Body of pancreas (tissue), 4 donors: ENCODE data around the gene ZBED5.

Experiments
- POLR2A ChIP-seq, 3 donors: fragments of 450-650 bp; IDR thresholded peaks; one replicate each; pipeline ENCODE4 v1.6.1; 2016; ENCODE audit warnings: antibody characterized with exemption in 3 of 3, mild to moderate bottlenecking in 2 of 3
- TF ChIP-seq, protein P1 (sequence below), 7 experiments: fragments of 450-650 bp in 4 of 7; fragments of 200-600 bp in 3 of 7; sonication (generic) in 3 of 7; IDR thresholded peaks; one replicate each; pipeline ENCODE4 v1.5.1; 2016 to 2019; ENCODE audit warnings: antibody characterized with exemption in 7 of 7

GRCh38 chr11:10894666-10895065 is 36.8 kb upstream of the ZBED5 start:
- TF ChIP-seq, protein P1, sequence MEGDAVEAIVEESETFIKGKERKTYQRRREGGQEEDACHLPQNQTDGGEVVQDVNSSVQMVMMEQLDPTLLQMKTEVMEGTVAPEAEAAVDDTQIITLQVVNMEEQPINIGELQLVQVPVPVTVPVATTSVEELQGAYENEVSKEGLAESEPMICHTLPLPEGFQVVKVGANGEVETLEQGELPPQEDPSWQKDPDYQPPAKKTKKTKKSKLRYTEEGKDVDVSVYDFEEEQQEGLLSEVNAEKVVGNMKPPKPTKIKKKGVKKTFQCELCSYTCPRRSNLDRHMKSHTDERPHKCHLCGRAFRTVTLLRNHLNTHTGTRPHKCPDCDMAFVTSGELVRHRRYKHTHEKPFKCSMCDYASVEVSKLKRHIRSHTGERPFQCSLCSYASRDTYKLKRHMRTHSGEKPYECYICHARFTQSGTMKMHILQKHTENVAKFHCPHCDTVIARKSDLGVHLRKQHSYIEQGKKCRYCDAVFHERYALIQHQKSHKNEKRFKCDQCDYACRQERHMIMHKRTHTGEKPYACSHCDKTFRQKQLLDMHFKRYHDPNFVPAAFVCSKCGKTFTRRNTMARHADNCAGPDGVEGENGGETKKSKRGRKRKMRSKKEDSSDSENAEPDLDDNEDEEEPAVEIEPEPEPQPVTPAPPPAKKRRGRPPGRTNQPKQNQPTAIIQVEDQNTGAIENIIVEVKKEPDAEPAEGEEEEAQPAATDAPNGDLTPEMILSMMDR (IDR thresholded peaks at IDR 0.05), result no peak
- TF ChIP-seq POLR2A (IDR thresholded peaks at IDR 0.05), result no peak
